Smooth muscle cell of the brain vasculature (primary cell): ENCODE data around the gene MYO15A.

Source experiments
- DNase-seq: peaks from one replicate; pipeline ENCODE4 v3.0.0-alpha.2; 2012; ENCODE audit warnings: low read depth, low spot score

MYO15A gene

DNA sequence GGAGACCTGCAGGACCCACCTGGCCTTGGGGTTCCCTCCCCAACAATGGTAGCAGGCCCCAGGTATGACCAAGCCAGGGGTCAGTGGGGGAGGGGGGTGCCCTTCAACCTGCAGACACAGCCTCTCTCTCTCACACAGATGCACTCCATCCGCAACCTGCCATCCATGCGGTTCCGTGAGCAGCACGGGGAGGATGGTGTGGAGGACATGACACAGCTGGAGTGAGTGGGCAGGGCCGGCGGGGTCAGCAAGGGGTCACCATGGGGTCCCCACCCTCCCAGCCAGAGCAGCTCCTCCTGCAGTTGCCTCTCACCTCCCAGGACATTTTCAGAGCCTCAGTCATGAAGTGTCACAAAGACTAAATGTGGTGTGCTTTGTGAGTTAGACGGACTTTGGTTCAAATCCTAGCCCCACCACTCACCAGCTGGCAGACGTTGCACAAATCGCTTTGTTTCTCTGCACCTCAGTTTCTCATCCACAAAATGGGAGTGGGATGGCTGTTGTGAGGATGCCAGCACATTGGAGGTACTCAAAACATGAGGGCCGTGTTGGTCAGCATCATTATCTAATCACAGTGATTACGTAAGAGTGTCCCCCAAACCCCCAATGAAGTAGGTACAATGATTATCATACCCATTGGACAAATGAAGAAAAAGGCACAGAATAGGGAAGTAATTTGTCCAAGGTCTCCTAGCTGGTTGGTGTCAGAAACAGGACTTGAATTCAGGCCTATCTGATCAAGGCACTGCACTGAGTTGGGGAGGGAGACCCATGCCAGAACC, 16.0 kb downstream of the MYO15A start:
- DNase-seq, result no peak

DNA sequence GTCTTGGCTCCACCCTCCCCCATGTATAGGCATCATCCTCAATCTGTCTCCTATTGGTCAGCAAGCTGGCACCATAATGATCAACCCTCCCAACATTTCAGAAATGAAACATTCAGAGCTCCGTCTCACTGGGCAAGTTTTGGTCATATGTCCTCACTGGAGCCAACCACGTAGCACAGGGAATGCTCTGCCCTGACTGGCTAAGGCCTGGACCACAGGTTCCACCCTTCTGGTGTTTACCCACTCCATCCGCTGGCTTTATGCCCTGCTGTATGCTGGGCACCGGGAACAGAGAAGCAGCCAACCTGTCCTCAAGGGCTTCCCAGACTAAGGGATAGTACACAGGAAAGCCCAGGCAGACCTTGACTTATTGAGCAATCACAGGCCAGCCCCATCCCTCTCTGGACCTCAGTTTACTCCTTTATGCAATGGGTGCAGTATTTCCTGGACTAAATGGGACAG, 20.5 kb downstream of the MYO15A start:
- DNase-seq, result no peak

GRCh38 chr17:18132711-18133110, 24.2 kb downstream of the MYO15A start:
- DNase-seq, result no peak

- no peak for DNase-seq
These were observed 27.8 kb downstream of the MYO15A start for GRCh38 chr17:18136357-18136756.

GRCh38 chr17:18138065-18138749, 29.7 kb downstream of the MYO15A start:
- DNase-seq, result no peak

DNA sequence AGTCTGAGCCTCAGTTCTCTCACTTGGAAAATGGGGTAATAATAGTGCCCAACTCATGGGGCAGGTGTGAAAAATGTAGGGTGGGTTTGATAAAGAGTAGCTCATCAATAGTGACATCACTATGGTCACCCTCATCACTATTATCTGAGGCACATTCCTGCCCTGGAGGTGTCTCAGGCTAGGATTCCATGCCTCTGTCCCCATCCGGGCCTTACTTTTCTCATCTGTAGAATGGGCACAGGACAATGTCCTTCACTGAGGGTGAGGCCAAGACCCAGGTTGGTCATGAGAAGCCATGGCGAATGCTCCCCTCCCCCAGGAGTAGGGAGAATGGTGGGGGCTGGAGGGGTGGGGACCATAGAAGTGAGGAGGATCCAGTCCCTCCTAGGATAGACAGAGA, 30.5 kb downstream of the MYO15A start:
- DNase-seq, result no peak

DNA sequence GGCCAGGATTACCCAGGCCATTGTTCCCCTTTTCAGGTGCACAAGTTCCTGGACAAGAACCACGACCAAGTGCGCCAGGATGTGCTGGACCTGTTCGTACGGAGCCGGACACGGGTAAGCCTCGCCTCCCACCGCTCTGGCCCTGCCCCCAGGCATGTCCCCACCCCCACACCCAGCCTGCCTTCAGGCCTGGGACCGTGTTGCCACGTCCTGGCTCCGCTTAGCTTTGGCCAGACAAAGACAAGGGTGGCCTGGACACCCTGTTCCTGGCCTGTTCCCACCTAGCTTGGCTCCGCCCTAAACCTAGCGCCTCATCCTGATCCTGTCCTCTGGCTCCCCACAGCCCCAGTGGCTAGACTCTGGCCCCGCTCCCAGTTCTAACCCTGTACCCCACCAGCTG, 30.9 kb downstream of the MYO15A start:
- no peak for DNase-seq

- DNase-seq, result no peak
These were observed 31.4 kb downstream of the MYO15A start for GRCh38 chr17:18139949-18140348.

- DNase-seq, result no peak
These were observed 32.1 kb downstream of the MYO15A start for GRCh38 chr17:18140648-18141047.

DNA sequence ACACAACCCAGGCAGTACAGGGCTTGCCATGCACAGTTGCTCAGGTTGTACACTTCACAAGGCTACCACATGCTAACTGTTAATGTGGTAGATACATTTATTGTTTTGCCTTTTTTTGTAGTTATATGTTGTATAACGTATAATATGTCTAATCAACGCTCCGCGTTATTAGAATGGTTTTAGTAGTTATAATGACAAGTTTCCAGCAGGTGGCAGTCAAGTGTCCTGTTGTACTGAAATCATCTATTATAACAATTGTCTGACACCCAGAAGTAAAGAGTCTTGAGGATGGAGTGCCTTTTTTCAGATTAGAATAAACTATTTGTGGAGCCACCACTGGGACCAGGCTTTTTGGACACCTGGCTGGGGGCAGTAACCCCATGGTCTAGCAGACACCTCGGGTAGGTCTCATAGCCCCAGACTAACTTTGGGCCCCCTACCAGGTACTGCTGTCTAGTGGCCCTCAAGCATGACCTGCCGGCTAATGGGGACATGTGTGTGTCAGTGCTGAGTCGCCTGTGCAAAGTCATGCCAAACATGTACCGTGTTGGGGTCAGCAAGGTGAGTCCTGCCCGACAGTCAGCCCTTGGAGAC, 32.8 kb downstream of the MYO15A start:
- DNase-seq, result no peak

DNA sequence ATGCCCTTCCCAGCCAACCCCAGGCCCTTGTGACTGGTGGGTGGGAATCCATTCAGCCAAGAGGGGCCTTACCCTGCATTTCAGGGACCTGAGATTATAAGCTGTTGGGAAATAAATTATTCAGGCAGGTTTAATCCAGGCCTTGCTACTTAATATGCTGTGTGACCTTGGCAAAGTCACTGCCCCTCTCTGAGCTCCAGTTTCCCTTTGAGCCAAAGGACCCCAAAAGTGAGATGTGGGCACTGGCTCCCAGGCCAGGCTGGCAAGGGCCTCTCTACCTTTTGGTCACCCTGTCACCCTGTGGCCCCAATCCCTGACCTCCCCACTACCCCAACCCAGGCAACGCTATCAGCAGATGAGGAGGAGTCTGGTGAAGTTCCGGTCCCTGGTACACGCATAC, 33.9 kb downstream of the MYO15A start:
- DNase-seq, result no peak

DNA sequence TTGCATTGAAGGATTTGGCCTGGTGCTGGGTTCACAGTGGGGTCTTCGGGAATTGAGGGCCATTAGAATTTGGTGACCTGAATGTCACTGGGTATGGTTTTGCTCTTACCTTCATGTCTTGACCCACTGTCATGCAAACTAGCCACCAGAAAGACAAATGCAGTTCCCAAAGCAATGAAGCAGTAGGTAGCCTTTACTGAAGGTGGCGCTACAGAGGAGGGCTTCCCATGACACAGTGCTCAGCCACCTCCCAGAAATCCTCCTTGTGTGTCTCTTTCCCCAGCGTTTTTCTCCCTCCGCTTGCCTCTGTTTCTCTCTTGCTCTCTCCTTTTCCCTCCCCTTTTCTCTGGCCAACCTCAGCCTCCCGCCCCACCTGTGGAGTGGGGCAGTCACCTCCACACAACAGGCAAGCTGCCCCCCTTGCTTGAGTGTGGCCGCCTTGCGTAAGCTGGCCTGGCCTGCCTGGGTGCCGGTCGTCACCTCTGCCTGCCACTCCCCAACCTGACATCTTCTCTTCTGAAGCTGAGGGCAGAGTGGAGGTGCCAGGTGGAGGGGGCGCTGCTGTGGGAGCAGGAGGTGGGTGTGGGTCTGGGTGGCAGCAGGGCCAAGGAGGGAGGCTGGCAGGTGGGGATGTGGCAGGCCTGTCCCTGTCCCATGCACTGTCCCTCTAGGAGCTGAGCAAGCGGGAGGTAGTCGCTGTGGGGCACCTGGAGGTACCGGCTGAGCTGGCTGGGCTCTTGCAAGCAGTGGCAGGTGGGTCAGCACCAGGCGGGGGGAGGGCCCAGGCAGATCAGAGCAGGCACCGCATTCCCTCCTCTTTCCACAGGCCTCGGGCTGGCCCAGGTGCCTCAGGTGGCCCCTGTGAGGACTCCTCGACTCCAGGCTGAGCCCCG, 34.7 kb downstream of the MYO15A start:
- no peak for DNase-seq

- no peak for DNase-seq
These were observed 35.7 kb downstream of the MYO15A start for GRCh38 chr17:18144261-18144660.

DNA sequence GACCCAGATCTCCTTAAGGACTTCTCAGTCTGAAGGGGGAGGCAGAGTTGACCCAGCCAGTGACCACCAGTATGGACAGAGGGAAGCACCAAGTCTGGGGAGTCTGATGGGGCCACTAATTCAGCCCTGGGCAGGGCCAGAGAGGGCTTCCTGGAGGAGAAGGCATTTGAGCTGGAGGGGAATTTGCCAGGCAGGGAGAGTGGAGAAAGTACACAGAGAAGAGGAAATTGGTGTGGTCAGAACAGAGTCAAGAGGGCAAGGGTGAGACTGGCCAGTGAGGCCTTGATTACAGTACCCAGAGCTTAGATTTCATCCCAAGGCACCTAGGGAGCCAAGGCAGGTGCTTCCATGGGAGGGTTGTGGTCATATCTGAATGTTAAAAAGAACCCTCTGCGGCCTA, 36.3 kb downstream of the MYO15A start:
- no peak for DNase-seq

GRCh38 chr17:18145811-18146210, 37.3 kb downstream of the MYO15A start:
- DNase-seq, result no peak

DNA sequence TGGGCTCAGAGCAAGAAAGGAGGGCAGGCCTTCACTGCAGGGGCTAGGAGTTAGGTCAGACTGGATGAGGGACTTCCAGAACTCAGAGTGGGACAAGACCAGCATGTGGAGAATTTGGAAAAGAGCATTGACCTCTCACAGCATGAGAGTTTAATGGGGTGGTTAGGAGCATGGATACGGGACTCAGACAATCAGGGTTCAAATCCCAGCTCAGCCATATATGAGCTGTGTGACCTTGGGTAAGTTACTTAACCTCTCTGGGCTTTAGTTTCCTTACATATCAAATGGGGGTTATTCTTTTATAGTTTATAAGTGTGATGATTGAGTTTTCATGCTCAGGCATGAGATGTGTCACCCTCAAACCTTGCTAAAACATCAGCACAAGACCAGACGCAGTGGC, 37.7 kb downstream of the MYO15A start:
- DNase-seq, result no peak

DNA sequence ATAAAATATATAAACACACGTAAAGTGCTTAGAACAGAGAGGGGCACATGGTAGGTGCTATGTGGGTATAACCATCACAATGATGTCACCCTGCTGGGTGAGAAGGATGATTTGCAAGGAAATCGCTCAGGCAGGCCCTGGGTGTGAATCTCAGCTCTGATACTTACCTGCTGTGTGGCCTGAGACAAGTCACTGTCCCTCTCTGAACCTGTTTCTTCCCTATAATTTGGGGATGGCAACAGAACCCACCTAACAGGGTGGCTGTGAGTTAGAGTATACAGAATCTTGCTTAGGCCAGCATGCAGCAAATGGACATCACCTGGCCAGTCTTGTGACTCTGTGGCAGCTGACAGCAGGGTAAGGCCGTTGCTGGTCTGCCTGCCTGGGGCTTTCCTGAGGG, 38.4 kb downstream of the MYO15A start:
- no peak for DNase-seq

- no peak for DNase-seq
These were observed 40.0 kb downstream of the MYO15A start for GRCh38 chr17:18148586-18148985.

- DNase-seq, result no peak
These were observed 42.7 kb downstream of the MYO15A start for GRCh38 chr17:18151290-18151689.

DNA sequence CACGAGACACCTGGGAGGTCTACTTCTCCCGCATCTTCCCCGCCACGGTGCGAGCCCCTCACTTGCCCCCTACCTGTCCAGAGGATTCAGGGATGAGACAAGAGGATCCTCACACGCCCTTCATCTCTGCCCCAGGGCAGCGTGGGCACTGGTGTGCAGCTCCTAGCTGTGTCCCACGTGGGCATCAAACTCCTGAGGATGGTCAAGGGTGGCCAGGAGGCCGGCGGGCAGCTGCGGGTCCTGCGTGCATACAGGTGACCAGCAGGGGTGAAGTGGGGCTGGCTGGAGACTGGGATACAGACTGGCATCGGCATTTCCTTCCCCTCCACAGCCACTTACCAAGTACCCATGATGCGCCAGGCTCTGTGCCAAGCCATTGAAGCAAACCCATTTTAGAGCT, 46.6 kb downstream of the MYO15A start:
- no peak for DNase-seq

GRCh38 chr17:18156171-18156975, 47.8 kb downstream of the MYO15A start:
- DNase-seq, result no peak
